Omental fat pad (tissue), 4 donors: ENCODE measurements around the gene MACROD2. TPM values are rescaled to one million over a fixed set of nuclear protein-coding genes. Genes with fewer than 3 reads are reported as not detected.
"Not testable (repeated sequence)": the region's sequence is repeated elsewhere in the genome, so short reads cannot be mapped to it uniquely, and the experiment has no call there.

Experiments
- ATAC-seq: fragments of 150-250 bp; one replicate; pipeline ENCODE4 v1.9.1; 2016; ENCODE audit warnings: mild to moderate bottlenecking, moderate library complexity; ENCODE audit not compliant: low FRiP score
- DNase-seq: peaks from one replicate; pipeline ENCODE4 v3.0.0-alpha.2; 2019; ENCODE audit warnings: low spot score
- CTCF ChIP-seq, 3 donors: fragments of 450-650 bp; IDR thresholded peaks; one replicate each; pipeline ENCODE4 v1.5.1; 2016 to 2017; ENCODE audit warnings: antibody characterized with exemption in 3 of 3, mild to moderate bottlenecking in 3 of 3, moderate library complexity in 2 of 3
- total RNA-seq, 4 donors: library from RNA; depleted of rRNA; stranded (reverse); fragments of >200 nt; gene quantifications; one replicate each; pipeline ENCODE4 v1.1.0, GENCODE V29; 2016

The MACROD2 gene
- total RNA-seq, 4 donors from 2014 or later: 6.8 to 54.1 (median 7.4) TPM

- DNase-seq: no peak
- ATAC-seq: no peak
Measured at GRCh38 chr20:15512916-15513315, 1517.6 kb downstream of the MACROD2 start.

GRCh38 chr20:15515691-15516090, 1520.4 kb downstream of the MACROD2 start:
- TF ChIP-seq CTCF (IDR thresholded peaks at IDR 0.05): no peak
- no peak for DNase-seq
- ATAC-seq: no peak

More at GRCh38 chr20:15512916-15513315, 1517.6 kb downstream of the MACROD2 start:
- TF ChIP-seq CTCF (IDR thresholded peaks at IDR 0.05): no peak

DNA sequence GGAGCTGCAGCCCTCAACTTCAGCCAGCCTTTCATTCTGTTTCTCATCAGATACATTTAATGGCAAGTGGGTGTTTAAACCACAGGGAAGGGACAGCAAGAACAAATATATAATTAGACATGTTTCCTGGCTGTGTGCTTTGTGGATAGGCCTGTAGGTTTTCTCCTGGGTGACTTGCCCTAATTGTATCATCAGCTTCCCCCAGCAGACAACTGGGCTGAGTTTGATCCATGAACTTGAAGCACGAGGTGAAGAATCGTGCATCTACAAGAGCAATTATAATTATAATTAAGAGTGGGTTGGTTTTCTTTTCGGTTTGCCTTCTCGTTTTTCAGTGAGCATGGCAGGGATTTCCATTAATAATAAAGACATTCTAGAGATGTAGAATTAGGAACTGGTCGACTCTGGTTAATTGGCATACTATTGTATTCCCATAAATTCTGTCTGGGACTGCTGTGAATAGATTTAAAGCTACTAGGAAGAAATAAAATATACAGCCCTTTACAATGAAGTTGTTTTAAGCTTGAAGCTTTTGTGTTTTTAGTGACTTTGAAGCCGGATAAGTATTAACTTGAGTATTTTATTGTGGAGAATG, 1525.7 kb downstream of the MACROD2 start:
- no peak for ATAC-seq
- TF ChIP-seq CTCF (IDR thresholded peaks at IDR 0.05): no peak
- DNase-seq: no peak

GRCh38 chr20:15523400-15523799, 1528.1 kb downstream of the MACROD2 start:
- no peak for ATAC-seq
- DNase-seq: no peak
- no peak for TF ChIP-seq CTCF (IDR thresholded peaks at IDR 0.05)

GRCh38 chr20:15528391-15529111, 1533.2 kb downstream of the MACROD2 start:
- no peak for DNase-seq

GRCh38 chr20:15535863-15536262, 1540.5 kb downstream of the MACROD2 start:
- ATAC-seq: no peak
- no peak for DNase-seq
- no peak for TF ChIP-seq CTCF (IDR thresholded peaks at IDR 0.05)

More at GRCh38 chr20:15528391-15529111, 1533.2 kb downstream of the MACROD2 start:
- ATAC-seq: no peak
- TF ChIP-seq CTCF (IDR thresholded peaks at IDR 0.05): no peak

DNA sequence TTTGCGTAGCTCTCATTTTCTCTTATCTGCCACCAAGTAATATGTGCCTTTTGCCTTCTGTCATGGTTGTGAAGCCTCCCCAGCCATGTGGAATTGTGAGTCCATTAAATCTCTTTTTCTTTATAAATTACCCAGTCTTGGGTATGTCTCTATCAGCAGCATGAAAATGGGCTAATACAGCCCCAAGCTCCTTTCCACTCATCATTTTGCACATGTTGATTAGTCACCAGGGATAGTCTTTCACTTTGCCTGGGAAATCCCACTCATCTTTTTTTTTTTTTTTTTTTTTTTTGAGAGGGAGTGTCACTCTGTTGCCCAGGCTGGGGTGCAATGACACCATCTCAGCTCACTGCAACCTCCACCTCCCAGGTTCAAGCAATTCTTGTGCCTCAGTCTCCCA, 1541.9 kb downstream of the MACROD2 start:
- not testable (repeated sequence) for ATAC-seq, DNase-seq
